IMR-90 (cell line): ENCODE results near the gene WDR43. TPM values are rescaled to one million over a fixed set of nuclear protein-coding genes. Genes with fewer than 3 reads are reported as not detected.

Experiments
- ATAC-seq: fragments of 200-7000 bp; cut with Tn5 transposase; 2 replicates; pipeline ENCODE4 v1.9.1; 2020; ENCODE audit warnings: low read depth, mild to moderate bottlenecking, moderate library complexity
- BruUV-seq: library from RNA; stranded (reverse); fragments of 400-500 nt; replicated peaks from 2 replicates; lab custom pipeline; 2021; lab: Mats Ljungman, UMichigan
- CTCF ChIA-PET: fragments of 300-600 bp; formaldehyde crosslinking; extraction: SDS; loops from one replicate; lab custom pipeline; 2021; ENCODE audit warnings: antibody characterized with exemption; lab: Yijun Ruan, JAX
- POLR2A ChIA-PET: fragments of 300-600 bp; sonication (Branson Sonifier 250); formaldehyde crosslinking; loops from one replicate; lab custom pipeline; 2022; ENCODE audit warnings: antibody characterized with exemption; ENCODE audit not compliant: unreplicated experiment; lab: Charles Lee
- DNase-seq: peaks from one replicate; pipeline ENCODE4 v3.0.0; 2013
- H2AFZ ChIP-seq: replicated peaks from 2 replicates; pipeline ENCODE3; 2013; ENCODE audit warnings: low read length, mild to moderate bottlenecking; ENCODE audit not compliant: poor library complexity
- H2AK5ac ChIP-seq: 2 replicates; pipeline ENCODE4 v1.6.1; 2013; ENCODE audit warnings: low read depth, low read length, inconsistent platforms
- H2AK9ac ChIP-seq: replicated peaks from 2 replicates; pipeline ENCODE3; 2013; ENCODE audit warnings: mild to moderate bottlenecking, low read depth, low read length, moderate library complexity; ENCODE audit not compliant: poor library complexity
- H2BK120ac ChIP-seq: 2 replicates; pipeline ENCODE4 v1.6.1; 2013; ENCODE audit warnings: low read depth, low read length, inconsistent platforms
- H2BK15ac ChIP-seq: 3 replicates; pipeline ENCODE4 v1.6.1; 2013; ENCODE audit warnings: low read depth, low read length, inconsistent platforms
- H2BK20ac ChIP-seq: 2 replicates; pipeline ENCODE4 v1.6.1; 2013; ENCODE audit warnings: low read depth, mild to moderate bottlenecking, inconsistent platforms, low read length, moderate library complexity
- H2BK5ac ChIP-seq: 2 replicates; pipeline ENCODE4 v1.6.1; 2013; ENCODE audit warnings: mild to moderate bottlenecking, low read depth, low read length, inconsistent platforms; ENCODE audit not compliant: poor library complexity, severe bottlenecking
- H3K14ac ChIP-seq: replicated peaks from 2 replicates; pipeline ENCODE4 v1.6.1; 2013; ENCODE audit warnings: low read depth, low read length, inconsistent platforms
- H3K18ac ChIP-seq: 2 replicates; pipeline ENCODE4 v1.6.1; 2013; ENCODE audit warnings: low read depth, low read length, control low read depth
- H3K23ac ChIP-seq: 2 replicates; pipeline ENCODE4 v1.6.1; 2013; ENCODE audit warnings: low read depth, low read length, inconsistent platforms
- H3K27ac ChIP-seq: 2 replicates; pipeline ENCODE4 v1.5.1; 2013; ENCODE audit warnings: mild to moderate bottlenecking, control low read depth, low read length; ENCODE audit not compliant: insufficient read depth
- H3K27me3 ChIP-seq: 2 replicates; pipeline ENCODE4 v1.6.1; 2013; ENCODE audit warnings: low read length; ENCODE audit not compliant: control insufficient read depth, insufficient read depth
- H3K36me3 ChIP-seq: 2 replicates; pipeline ENCODE4 v1.6.1; 2013; ENCODE audit warnings: low read length, mixed read lengths; ENCODE audit not compliant: control insufficient read depth, insufficient read depth
- H3K4ac ChIP-seq: 2 replicates; pipeline ENCODE4 v1.6.1; 2013; ENCODE audit warnings: low read depth, low read length, inconsistent platforms
- H3K4me1 ChIP-seq: 2 replicates; pipeline ENCODE4 v1.6.1; 2013; ENCODE audit warnings: low read length, mixed read lengths; ENCODE audit not compliant: control insufficient read depth, insufficient read depth
- H3K4me2 ChIP-seq: 2 replicates; pipeline ENCODE4 v1.6.1; 2013; ENCODE audit warnings: low read depth, mild to moderate bottlenecking, control low read depth, low read length, moderate library complexity
- H3K4me3 ChIP-seq: 2 replicates; pipeline ENCODE4 v1.5.1; 2013; ENCODE audit warnings: low read depth, mild to moderate bottlenecking, control low read depth, low read length, moderate library complexity; ENCODE audit not compliant: insufficient read depth
- H3K56ac ChIP-seq: 2 replicates; pipeline ENCODE4 v1.6.1; 2013; ENCODE audit warnings: low read length, inconsistent platforms; ENCODE audit not compliant: insufficient read depth; ENCODE audit errors: extremely low read depth
- H3K79me1 ChIP-seq, 2 experiments: 2 replicates each; pipeline ENCODE4 v1.6.1; 2013; ENCODE audit warnings: low read length in 2 of 2, inconsistent platforms in 1 of 2, low read depth in 1 of 2
- H3K9ac ChIP-seq: 2 replicates; pipeline ENCODE4 v1.6.1; 2013; ENCODE audit warnings: low read depth, low read length, control low read depth
- H3K9me1 ChIP-seq: 2 replicates; pipeline ENCODE4 v1.6.1; 2013; ENCODE audit warnings: low read length, inconsistent platforms; ENCODE audit not compliant: insufficient read depth
- H3K9me3 ChIP-seq: 2 replicates; pipeline ENCODE4 v1.6.1; 2013; ENCODE audit warnings: low read length; ENCODE audit not compliant: control insufficient read depth, insufficient read depth
- H4K20me1 ChIP-seq: 2 replicates; pipeline ENCODE4 v1.6.1; 2013; ENCODE audit warnings: low read length, inconsistent platforms; ENCODE audit not compliant: insufficient read depth
- H4K5ac ChIP-seq: 2 replicates; pipeline ENCODE4 v1.6.1; 2013; ENCODE audit warnings: mild to moderate bottlenecking, low read depth, low read length, control low read depth
- H4K8ac ChIP-seq, 2 experiments: 2 replicates each; pipeline ENCODE4 v1.6.1; 2013; ENCODE audit warnings: low read depth in 2 of 2, low read length in 2 of 2, control low read depth in 1 of 2, inconsistent platforms in 1 of 2
- H4K91ac ChIP-seq: 2 replicates; pipeline ENCODE4 v1.6.1; 2013; ENCODE audit warnings: low read depth, low read length, inconsistent platforms; ENCODE audit not compliant: insufficient read depth
- CEBPB ChIP-seq: IDR thresholded peaks from 2 replicates; pipeline ENCODE4 v1.6.1; 2012; ENCODE audit warnings: low read depth, low read length, improper control_type of control experiment
- NFE2L2 ChIP-seq: fragments of 150-350 bp; IDR thresholded peaks from 2 replicates; pipeline ENCODE4 v1.6.1; 2016; ENCODE audit warnings: low read depth, mild to moderate bottlenecking, low read length
- WGBS, 2 experiments: methylation state at CpG; one replicate each; pipeline versions ENCODE4 v1.1.5 to v1.1.7; 2013; ENCODE audit warnings: missing lambda C conversion rate in 2 of 2; ENCODE audit not compliant: insufficient read length in 1 of 2; ENCODE audit errors: extremely low coverage in 2 of 2; 5-methylcytosine and 5-hydroxymethylcytosine counted together
- dilution Hi-C: fragments of 300-500 bp; cut with HindIII; formaldehyde crosslinking; loops from one replicate; pipeline ENCODE4 v1.14.3; 2018; ENCODE audit warnings: low sequenced_read_pairs; ENCODE audit not compliant: unreplicated experiment
- in situ Hi-C: fragments of 300-500 bp; cut with MboI; formaldehyde crosslinking; loops from 3 replicates; pipeline ENCODE4 v1.14.3; 2019; ENCODE audit warnings: low sequenced_read_pairs, inconsistent platforms, mixed read lengths
- intact Hi-C: fragments of 100-400 bp; cut with micrococcal nuclease; formaldehyde crosslinking; loops from 2 replicates; pipeline ENCODE4 v1.10.0; 2022
- polyA plus RNA-seq, 3 experiments: library from polyadenylated mRNA; depleted of rRNA; stranded (reverse); fragments of >200 nt; gene quantifications; 2 replicates each; pipeline ENCODE4 v1.2.3, GENCODE V29; 2012; ENCODE audit warnings: low replicate concordance in 1 of 3
- total RNA-seq: library from RNA; depleted of rRNA; stranded (reverse); fragments of >200 nt; gene quantifications from 2 replicates; pipeline ENCODE4 v1.2.3, GENCODE V29; 2012

The WDR43 gene
- total and polyA plus RNA-seq, 2 of the 4 experiments (the other 2 are of a cell fraction): 40.3 to 300 TPM

DNA sequence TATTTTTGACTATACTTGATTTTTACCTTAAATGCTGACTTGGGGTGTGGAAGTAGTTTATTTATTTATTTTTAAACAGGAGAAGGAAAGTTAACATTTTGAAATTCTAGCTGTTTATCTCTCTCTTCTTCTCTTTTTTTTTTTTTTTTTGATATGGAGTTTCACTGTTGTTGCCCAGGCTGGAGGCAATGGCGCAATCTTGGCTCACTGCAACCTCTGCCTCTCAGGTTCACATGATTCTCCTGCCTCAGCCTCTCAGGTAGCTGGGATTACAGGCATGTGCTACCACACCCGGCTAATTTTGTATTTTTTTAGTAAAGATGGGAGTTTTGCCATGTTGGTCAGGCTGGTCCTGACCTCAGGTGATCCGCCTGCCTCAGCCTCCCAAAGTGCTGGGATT, 11.1 kb downstream of the WDR43 start:
- no peak overlapping the region for H3K9ac ChIP-seq
- H3K56ac ChIP-seq: no peak overlapping the region
- no peak overlapping the region for H2BK120ac ChIP-seq
- no peak overlapping the region for H2AK9ac ChIP-seq
- intact Hi-C loops: no loop called here
- peaks cover 16% of the 10 kb centered on the region for H3K9me1 ChIP-seq
- dilution Hi-C loops: no loop called here
- H3K4me1 ChIP-seq: peaks cover 16% of the 10 kb centered on the region
- H3K4ac ChIP-seq: no peak overlapping the region; the same call in 1 of the 2 replicates
- H4K5ac ChIP-seq: no peak overlapping the region
- H3K18ac ChIP-seq: no peak overlapping the region
- WGBS, 2 experiments: 100% methylated on average over 1 of the region's 3 CpGs; no CpG with 5 or more reads in 1 of the 2 experiments
- peaks cover 24 to 73% of the 10 kb centered on the region in 2 experiments for H3K79me1 ChIP-seq
- in situ Hi-C loops: loop anchor here (25.0 kb wide), 1 partner anchor 318 kb away; no protein-coding TSS in a partner anchor
- H3K23ac ChIP-seq: no peak overlapping the region
- no peak overlapping the region for H3K14ac ChIP-seq
- ChIA-PET CTCF (no interaction called here), POLR2A (interaction anchor here (0.6 to 1.5 kb wide), 2 partner anchors 10 to 11 kb away, joined by 3 to 11 read pairs; partner anchors contain the start of gene WDR43)
- peak overlapping the region; percentile 80 for H2BK5ac ChIP-seq
- no peak overlapping the region for H4K8ac ChIP-seq
- H3K27me3 ChIP-seq: no peaks in the 10 kb centered on the region
- TF ChIP-seq NFE2L2 (no peak), CEBPB (0 out of 2 replicates have a peak, but pooled peaks have one; percentile 18)
- ATAC-seq (no peak), DNase-seq (no peak)
- peaks cover 32% of the 10 kb centered on the region for H3K36me3 ChIP-seq
- no peak overlapping the region for H2BK15ac ChIP-seq
- no peak overlapping the region for H2AK5ac ChIP-seq
- H2BK20ac ChIP-seq: no peak overlapping the region
- H2AFZ ChIP-seq: no peak overlapping the region
- no peak overlapping the region for H3K4me2 ChIP-seq
- BruUV-seq: no TSS peak
- no peak overlapping the region for H3K27ac ChIP-seq
- no peak overlapping the region for H4K91ac ChIP-seq
- no peaks in the 10 kb centered on the region for H3K9me3 ChIP-seq
- no peak overlapping the region for H3K4me3 ChIP-seq
- peaks cover 64% of the 10 kb centered on the region for H4K20me1 ChIP-seq
